Measurements from ENCODE around the gene CNGA2.
"Not testable (repeated sequence)": the region's sequence is repeated elsewhere in the genome, so short reads cannot be mapped to it uniquely, and the experiment has no call there.

CNGA2 gene

DNA sequence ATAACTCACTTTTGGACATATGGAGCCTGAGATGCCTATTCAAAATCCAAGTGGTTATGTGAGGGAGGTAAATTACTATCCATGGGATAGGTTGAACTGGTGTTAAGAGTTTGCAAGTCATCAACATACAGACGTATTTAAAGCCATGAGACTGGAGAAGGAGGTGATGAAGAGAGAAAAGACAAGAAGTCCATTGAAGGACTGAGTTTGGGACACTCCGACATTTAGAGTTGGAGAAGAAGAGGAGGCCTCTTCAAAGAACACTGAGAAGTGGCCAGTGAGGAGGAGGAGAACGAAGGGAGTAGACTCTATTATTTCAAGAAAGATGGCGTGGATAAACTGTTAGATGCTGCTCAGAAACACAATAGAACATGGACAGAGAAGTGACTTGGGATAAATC lies at the start of gene CNGA2:
Gene CNGA2 (plus strand): TSS at position 301 of the 400 bp plus-strand sequence. CDS start 3,738 bp downstream, outside the sequence.
- DNase-seq (ENCODE audit: low read depth in 1 of 2, low spot score in 1 of 2): no peak

DNA sequence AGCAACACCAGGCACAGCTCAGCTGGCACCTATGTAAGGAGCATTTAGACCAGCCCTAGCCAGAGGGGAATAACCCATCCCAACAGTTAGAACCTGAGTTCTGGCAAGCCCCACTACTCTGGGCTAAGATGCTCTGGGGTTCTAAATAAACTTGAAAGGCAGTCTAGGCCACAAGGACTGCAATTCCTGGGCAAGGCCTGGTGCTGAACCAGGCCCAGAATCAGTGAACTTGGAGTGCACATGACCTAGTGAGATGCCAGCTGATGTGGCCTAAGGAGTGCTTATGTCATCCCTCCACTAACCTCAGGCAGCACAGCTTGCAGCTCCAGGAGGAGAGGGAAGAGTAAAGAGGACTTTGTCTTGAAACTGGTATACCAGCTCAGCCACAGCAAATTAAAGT lies 46.9 kb upstream of the CNGA2 start:
- no peak for DNase-seq (ENCODE audit: low read depth in 1 of 2, low spot score in 1 of 2)

DNA sequence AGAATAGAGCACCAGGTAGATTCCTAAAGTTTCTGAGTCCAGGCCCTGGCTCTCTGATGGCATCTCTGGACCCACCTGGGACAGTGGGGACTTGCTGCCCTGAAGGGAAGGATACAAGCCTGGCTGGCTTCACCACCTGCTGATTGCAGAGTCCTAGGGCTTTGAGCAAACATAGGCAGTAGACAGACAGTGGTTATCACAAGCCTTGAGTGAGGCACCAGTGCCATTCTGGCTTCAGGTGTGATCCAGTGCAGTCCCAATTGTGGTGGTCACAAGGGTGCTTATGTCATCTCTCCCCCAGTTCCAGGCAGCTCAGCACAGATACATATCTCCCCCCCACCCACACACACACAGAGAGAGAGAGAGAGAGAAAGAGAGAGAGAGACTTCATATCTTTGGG lies 45.9 kb upstream of the CNGA2 start:
- DNase-seq (ENCODE audit: low read depth in 1 of 2, low spot score in 1 of 2): no peak

DNA sequence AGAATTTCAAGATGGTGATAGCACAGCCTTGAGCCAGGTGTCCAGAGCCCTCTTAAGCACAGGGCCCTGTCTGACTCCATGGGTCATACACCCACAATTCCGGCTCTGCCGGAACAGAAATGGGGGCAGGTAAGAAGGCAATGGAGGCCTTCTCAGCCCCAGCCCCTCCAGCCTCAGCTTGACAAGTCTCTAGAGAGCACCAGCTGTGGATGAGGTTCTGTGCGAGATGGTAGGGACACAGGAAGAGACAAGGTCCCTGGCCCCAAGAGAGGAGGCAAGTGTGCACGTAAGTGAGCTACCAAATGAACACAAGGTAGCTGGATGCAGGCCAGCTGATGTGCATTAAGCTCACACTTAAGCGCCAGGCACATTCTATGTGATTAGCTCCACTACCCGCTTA lies 41.7 kb upstream of the CNGA2 start:
- no peak for DNase-seq (ENCODE audit: low read depth in 1 of 2, low spot score in 1 of 2)

DNA sequence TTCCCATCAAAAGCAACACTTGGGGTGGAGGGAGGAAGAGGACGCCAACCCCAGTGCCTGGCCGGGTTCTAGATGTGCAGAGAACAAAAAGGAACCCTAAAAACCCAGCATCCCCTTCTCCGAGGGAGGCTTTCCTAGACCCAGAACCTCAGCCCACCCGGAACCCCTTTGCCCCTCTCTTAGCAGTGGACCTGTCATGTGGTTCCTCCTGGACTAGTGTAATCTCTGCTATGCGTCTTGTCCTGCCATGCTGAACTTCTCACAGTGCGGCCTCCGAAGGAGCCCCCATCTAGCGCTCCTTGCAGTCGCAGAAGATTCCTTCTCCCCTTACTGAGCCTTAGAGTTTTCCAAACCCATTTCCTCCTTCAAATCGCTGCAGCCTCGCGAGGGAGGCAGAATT lies 40.4 kb upstream of the CNGA2 start:
- no peak for DNase-seq (ENCODE audit: low read depth in 1 of 2, low spot score in 1 of 2)

DNA sequence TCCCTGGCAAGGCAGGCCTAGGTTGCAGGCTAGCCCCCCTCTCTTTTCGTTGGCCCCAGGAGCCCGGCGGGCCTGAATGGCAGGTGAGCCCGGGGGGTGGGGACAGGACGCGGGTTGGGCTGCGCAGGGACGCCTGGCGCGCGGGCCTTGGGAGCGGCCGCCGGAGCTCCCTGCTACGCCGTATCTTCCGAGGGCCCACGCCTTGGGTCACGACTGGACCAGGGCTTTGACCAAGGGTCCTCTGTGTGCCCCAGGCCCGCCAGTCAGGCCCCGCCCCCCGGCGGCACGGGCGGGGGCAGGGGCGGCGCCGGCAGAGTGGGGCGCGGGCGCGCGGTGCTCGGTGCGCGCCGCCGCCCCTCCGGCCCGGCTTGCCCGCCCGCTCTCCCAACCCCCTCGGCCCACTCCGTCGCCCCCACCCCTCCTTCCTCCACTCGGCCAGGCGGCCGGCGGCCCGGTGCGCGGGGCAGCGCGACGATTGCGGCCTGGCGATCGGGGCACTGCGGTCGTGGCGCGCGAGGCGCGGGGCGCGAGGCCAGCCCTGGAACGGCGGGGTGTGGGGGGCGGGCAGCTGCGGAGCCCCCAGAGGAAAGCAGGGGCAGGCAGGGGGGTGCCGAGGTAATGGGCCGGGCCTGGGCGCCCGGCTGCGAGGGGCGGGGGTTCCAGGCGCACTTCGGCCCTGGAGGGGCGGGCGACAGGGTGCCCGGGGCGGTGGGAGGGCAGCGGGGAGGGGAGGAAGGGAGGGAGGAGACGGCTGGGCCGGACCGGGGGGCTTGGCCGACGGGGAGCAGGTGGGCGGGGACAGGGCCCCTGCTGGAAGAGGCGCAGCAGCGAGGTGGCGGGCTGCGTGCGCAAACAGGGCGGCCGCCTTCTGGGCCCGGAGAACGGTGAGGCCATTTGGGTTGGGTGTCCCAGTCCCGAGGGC lies 39.6 kb upstream of the CNGA2 start, which contains the start of gene PRRG3:
Gene PRRG3 (plus strand): TSS at position 798 of the 922 bp plus-strand sequence. CDS start 3,357 bp downstream, outside the sequence.
- no peak for DNase-seq (ENCODE audit: low read depth in 1 of 2, low spot score in 1 of 2)

DNA sequence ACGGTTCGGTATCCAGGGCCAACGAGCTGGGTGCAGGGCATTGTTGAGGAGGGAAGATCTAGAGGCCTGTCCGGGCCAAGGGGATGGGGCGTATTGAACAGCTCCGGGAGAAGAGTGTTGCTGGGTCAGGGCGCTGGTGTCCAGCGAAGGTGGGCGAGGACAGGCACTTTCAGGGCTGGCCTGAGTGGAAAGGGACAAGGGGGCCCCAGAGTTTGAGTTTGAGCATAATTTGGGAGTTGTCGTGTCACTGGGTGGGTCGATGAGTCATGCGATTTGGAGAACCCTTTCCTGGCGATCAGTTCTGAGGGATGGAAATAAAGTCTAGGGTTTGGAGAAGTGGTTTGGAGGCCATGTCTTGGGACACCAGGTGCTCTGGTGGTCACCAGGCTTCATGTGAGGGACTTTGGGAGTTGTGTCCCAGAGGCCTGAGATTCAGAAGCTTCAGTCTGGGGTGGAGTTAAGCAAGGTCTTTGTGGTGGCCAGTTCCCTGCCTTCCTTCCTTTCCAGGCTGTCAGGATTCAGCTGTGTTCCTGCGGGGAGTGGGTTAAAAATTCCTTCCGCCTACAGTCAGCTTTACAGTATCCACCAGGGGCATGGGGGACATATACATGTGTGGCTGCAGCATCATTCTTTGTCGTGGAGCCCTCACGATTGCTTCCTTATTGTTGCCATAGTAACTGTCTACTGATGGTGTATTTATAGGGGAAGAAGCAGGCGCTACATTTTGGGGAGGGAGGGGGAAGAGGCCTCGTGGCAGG lies 38.8 kb upstream of the CNGA2 start:
- no peak for DNase-seq (ENCODE audit: low read depth in 1 of 2, low spot score in 1 of 2)

DNA sequence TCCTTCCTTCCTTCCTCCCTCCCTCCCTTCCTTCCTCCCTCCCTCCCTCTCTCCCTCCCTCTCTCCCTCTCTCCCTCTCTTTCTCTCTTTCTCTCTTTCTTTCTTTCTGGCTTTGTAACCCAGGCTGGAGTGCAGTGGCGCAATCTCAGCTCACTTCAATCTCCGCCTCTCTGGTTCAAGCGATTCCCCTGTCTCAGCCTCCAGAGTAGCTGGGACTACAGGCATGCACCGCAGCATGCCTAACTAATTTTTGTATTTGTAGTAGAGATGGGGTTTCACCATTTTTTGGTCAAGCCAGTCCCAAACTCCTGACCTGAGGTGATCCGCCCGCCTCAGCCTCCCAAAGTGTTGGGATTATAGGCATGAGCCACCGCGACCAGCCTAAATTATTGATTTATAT lies 37.5 kb upstream of the CNGA2 start:
- DNase-seq (ENCODE audit: low read depth in 1 of 2, low spot score in 1 of 2): not testable (repeated sequence)

DNA sequence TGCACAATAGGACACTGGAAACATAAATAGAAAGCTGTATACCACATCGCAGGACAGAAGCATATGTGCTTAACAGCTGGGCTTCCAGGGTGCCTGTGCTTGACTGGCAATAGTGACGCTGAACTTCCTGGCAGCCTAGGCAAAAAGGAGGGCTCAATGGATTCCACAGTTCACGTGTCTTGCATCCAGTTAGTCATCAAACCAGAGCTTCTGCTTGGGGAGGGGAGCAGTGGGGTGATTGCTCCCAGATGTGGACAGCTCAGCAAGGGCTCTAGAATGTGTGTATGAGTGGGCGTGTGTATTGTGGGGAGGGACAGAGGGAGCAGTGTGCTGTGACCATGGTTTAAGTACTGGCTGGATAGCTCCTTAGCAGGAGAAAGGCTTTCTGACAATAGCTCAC lies 37.0 kb upstream of the CNGA2 start:
- no peak for DNase-seq (ENCODE audit: low read depth in 1 of 2, low spot score in 1 of 2)

DNA sequence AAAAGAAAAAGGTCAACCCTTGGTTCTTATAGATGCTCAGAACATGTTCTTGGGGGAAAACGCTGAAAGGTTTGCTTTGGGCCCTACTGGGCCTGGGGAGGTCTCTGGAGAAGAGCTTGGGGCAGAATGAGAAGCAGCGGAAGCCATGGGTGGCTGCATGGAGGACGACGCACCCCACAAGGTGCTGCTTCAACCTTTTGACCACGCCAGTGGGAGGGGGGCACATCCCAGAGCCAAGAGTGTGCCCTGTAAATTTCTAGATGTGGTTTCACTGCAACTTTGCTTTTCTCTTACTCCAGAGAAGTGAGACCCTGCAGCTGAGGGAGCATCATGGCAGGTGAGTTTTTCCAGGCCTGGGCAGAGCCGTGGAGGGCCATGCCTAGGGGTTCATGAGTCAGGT lies 36.1 kb upstream of the CNGA2 start:
- no peak for DNase-seq (ENCODE audit: low read depth in 1 of 2, low spot score in 1 of 2)

DNA sequence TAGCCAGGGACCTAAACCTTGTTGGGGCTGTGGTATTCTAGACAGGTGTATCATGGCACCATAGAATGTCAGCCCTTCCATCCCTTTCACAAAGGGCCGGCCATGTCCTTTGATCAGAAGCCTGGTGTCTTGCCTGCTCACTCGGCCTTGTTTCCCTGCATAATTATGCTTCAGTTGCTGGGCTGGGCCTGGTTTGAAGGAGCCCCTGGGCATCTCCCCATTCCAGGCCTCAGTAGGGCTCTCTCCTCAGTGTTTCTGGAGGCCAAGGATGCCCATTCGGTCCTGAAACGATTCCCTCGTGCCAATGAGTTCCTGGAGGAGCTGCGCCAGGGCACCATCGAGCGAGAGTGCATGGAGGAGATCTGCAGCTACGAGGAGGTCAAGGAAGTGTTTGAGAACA lies 34.8 kb upstream of the CNGA2 start:
- no peak for DNase-seq (ENCODE audit: low read depth in 1 of 2, low spot score in 1 of 2)

DNA sequence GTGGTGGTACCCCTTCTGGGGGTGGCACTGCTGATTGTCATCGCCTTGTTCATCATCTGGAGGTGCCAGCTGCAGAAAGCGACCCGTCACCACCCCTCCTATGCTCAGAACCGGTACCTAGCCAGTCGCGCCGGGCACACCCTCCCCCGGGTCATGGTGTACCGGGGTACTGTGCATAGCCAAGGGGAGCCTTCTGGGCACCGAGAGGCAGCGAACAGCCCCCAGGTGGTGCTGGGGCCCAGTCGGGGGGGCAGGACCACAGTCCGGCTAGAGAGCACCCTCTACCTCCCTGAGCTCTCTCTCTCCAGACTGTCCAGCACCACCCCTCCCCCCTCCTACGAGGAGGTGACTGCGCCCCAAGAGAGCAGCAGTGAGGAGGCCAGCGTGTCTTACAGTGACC lies 34.0 kb upstream of the CNGA2 start:
- DNase-seq (ENCODE audit: low read depth in 1 of 2, low spot score in 1 of 2): no peak

DNA sequence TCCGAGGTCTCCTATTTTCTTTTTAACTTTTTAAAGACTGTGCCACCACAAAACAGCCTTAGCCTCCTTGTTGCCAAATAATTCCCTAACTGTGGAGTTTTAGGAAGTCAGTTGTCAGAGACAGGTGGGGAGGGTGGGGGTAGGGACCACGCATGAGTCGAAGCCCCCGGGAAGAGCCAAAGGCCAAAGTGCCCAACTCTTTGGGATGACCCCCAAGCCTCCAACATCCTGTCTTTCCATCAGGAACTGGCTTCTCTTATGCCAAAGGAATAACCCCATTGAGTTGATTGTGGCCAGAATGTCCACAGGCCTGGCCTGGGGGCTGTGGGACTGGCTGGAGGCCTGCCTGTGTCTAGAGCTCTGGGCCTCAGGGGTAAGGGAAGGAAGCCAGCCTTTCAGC lies 33.5 kb upstream of the CNGA2 start:
- DNase-seq (ENCODE audit: low read depth in 1 of 2, low spot score in 1 of 2): no peak

DNA sequence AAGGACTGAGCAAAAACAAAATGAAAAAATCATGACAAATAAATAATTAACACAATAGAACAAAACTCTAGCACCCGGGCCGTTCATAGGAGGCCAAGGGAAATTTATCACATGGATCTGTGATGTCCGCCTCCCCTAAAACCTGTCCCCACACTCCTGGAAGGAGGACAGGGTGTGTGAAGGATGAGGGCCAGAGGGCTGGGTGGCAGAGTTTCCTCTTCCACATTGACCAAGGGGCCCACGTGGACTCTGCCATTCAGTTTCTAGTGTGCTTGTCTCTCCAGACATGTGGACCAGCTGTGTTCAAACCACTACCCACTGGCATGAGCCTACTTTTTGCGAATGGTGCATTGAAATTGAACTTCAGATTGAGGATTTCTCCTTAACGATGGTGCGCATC lies 33.0 kb upstream of the CNGA2 start:
- no peak for DNase-seq (ENCODE audit: low read depth in 1 of 2, low spot score in 1 of 2)

DNA sequence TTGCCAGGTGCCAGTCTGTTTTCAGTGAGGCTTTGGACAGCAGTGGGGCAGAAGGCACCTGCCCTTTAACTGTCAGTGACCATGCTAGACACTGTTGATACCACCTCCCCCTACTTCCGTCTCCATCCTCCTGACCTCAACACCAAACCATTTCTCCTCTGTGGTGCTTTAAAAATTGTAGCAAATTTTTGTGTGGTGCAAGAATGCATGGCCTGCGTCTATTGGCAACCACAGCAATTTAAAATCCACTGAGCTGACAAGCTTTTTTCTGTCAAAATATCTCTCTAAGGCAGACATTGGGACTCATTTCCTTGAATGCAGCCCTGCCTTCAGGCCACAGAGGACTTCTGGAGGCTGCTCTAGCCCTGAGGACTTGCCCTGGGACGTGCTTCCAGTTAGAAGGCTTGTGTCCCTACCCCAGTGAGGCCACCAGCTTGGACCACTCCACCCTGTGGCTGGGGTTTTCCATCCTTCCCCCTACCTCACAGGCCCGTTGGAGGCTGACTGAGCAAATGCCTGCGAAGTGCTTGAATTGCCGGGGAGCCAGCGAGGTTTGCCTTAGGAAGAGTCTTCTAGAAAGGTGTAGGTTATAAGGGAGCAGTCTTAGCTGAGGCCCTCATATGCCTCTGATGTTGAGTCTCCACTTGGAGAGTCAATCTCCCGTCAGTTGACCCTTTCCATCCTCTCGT lies 32.4 kb upstream of the CNGA2 start:
- DNase-seq (ENCODE audit: low read depth in 1 of 2, low spot score in 1 of 2): no peak

DNA sequence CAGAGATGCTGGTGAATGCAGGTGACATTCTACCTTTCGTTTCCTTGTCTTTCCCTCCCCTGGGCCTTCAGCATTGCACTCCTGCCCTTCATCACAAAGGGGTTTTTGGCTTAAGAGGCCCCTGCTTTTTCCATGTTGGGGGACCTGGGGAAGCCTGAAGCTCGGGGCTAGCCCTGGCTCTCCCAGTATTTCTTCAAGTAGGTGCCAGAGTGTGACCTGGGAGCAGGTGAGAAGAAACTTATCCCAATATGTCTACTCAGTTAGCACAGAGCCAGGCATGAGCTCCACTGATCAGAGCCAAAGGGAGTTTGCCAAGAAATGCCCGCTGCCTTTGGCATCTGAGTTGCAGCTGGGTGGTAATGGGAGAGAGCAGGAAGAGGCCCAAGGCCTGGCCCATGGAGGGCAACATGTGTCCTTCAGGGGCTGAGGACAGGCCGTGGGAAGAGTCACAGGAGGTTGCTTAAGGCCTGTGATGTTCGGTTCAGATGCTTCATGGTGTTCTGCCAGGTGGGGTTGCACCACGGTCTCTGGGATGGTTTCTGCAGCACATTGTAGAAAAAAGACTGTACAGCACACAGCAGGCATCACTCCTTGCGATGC lies 31.7 kb upstream of the CNGA2 start:
- DNase-seq (ENCODE audit: low read depth in 1 of 2, low spot score in 1 of 2): no peak

DNA sequence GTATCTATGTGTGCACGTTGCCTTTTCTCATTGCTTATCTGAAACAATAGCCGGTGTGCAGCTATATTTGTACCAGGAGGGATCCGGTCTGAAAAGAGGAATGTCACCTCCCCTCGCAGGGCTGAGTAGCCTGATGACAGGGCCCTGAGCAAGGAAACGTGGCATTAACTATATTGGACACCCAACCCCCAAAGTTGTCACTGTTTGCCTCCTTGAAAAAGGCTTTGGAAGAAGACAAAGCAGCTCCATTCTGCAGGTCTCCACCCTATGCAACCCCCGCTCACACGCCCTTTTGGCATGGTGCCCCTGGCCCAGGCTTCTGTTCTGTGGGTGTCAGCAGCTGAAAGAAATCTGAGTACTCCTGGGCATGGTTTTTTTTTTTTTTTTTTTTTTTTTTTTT lies 31.1 kb upstream of the CNGA2 start:
- DNase-seq (ENCODE audit: low read depth in 1 of 2, low spot score in 1 of 2): no peak

DNA sequence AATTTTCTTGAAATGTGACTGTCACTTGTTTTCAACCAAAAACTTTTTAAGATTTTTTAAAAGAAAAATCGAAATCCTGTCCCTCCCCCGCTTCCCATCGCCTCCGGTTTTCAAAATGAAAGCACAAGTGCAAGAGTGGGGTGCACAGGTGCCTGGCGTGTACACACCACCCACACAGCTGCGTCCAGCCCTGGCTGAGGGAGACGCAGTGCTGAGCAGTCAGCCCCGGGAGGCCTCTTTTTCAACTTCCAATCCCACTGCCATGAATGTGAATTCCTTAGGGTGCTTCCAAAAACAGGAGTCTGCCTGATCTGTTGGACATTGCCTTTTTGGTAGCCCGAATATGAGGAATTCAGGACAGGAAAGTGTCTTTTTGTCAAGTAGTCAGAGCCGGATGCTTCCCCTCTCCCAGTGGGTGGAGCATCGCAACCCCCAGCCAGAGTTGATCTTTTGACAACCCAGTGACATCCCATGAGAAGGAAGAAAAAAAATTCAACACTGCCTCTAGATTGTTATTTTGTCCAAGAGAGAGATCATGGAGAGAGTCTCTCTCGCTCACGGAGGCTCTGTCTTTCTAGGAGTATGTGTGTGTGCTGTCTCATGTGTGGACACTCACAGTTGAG lies 30.4 kb upstream of the CNGA2 start:
- DNase-seq (ENCODE audit: low read depth in 1 of 2, low spot score in 1 of 2): no peak

DNA sequence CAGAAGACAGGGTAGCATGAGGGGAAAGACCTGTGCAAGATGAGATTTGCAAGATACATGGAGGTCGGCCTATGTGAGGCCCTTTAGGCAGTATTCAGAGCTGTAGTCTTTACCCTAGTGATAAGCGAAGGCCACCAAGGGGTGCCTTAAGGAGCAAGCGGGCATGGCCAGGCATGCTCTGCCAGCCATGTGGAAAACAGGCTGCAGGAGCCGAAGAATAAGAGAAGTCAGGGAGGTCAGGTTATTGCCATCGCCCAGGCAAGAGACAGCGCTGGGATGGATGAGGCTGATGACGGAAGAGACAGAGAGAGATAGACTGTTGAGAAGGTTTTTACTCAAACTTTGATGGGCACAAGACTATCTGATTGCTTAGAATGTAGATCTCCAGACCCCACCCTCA lies 25.7 kb upstream of the CNGA2 start:
- DNase-seq (ENCODE audit: low read depth in 1 of 2, low spot score in 1 of 2): no peak

DNA sequence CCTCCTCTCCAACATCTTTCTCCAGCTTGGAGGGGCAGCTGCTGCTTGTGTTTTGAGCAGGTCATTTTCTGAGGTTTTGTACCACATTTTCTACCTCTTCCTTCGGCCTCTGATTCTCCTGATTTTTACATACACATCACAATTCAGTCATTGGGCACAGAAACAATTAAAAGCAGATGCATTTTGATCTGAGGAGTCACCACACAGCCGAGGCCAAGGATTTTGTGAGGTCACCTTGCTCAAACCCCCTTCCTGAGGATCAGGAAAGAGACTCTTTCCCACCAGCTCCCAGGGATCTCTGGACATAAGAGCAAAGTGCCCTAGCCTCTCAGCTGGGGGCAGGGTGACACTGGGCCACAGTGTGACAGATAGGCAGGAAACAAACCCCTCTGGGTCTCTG lies 24.1 kb upstream of the CNGA2 start:
- DNase-seq (ENCODE audit: low read depth in 1 of 2, low spot score in 1 of 2): no peak

DNA sequence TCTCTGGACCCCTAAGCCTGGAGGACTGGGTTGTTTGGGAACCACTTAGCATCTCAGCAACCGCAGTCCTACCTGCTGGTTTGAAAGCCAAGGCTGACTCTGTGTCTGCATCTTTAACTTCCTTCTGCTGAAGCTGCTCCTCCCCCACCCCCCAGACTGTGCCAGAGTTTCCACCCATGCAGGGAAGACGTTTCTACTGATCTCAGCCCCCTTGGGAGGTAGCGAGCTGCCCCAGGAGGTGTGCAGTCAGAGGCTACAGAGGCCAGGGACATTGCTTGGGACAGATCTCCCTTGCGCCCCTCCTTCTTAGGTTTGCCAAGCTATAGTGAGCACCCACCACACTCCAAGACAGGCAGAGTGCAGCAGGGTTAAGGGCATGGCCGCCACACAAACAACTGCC lies 23.4 kb upstream of the CNGA2 start:
- DNase-seq (ENCODE audit: low read depth in 1 of 2, low spot score in 1 of 2): no peak

Data from stimulated activated CD4-positive, alpha-beta T cell treated with anti-CD3 and anti-CD28 coated beads, Interleukin-15, amount 100 ng/mL, for 1 hour (primary cell).